Lower leg skin (tissue), 4 donors: ENCODE measurements around the gene PDE1C. TPM values are rescaled to one million over a fixed set of nuclear protein-coding genes. Genes with fewer than 3 reads are reported as not detected.

ENCODE experiments used
- DNase-seq, 2 donors: peaks; one replicate each; pipeline ENCODE4 v3.0.0-alpha.2; 2019; ENCODE audit warnings: low spot score in 2 of 2
- H3K4me3 ChIP-seq: fragments of 200-600 bp; sonication (generic); 2 replicates; pipeline ENCODE4 v1.5.1; 2017; ENCODE audit warnings: mild to moderate bottlenecking, low read depth; ENCODE audit not compliant: poor library complexity, severe bottlenecking
- CTCF ChIP-seq, 3 donors: fragments of 450-650 bp; IDR thresholded peaks; one replicate each; pipeline ENCODE4 v1.5.1; 2016; ENCODE audit warnings: antibody characterized with exemption in 3 of 3, mild to moderate bottlenecking in 3 of 3, moderate library complexity in 2 of 3
- POLR2A ChIP-seq, 2 donors: fragments of 450-650 bp; IDR thresholded peaks; one replicate each; pipeline ENCODE4 v1.6.1; 2016 to 2017; ENCODE audit warnings: antibody characterized with exemption in 2 of 2, mild to moderate bottlenecking in 1 of 2, moderate library complexity in 1 of 2
- WGBS, 2 donors: methylation state at CpG; one replicate each; pipeline ENCODE4 v1.1.5; 2018; 5-methylcytosine and 5-hydroxymethylcytosine counted together
- intact Hi-C: fragments of 100-400 bp; cut with DNase I; formaldehyde crosslinking; loops from one replicate; pipeline ENCODE4 v1.15.0; 2023; ENCODE audit warnings: low total_unique reads
- total RNA-seq, 4 donors: library from RNA; depleted of rRNA; stranded (reverse); fragments of >200 nt; gene quantifications; one replicate each; pipeline ENCODE4 v1.1.0, GENCODE V29; 2016

Gene PDE1C
- total RNA-seq, 4 donors from 2014 or later: 0.53 to 3.5 (median 3.0) TPM

GRCh38 chr7:31917256-31917655 lies 153.0 kb downstream of the PDE1C start:
- intact Hi-C loops: no loop called here
- 53 to 76% methylated on average over 2 of the region's 2 CpGs for WGBS, 2 donors
- no peak overlapping the region for H3K4me3 ChIP-seq
- TF ChIP-seq POLR2A (IDR thresholded peaks at IDR 0.05) (no peak), CTCF (IDR thresholded peaks at IDR 0.05) (no peak)
- DNase-seq: no peak

- 56% methylated on average over 1 of the region's 1 CpG for WGBS, 2 donors
- no peak for DNase-seq
- H3K4me3 ChIP-seq: no peak overlapping the region
- intact Hi-C loops: no loop called here
- TF ChIP-seq CTCF (IDR thresholded peaks at IDR 0.05) (no peak), POLR2A (IDR thresholded peaks at IDR 0.05) (no peak)
These were observed 160.0 kb downstream of the PDE1C start for GRCh38 chr7:31910191-31910590.

GRCh38 chr7:31906479-31907171 lies 163.6 kb downstream of the PDE1C start:
- intact Hi-C loops: no loop called here
- DNase-seq: no peak
- WGBS, 2 donors: 53 to 55% methylated on average over 5 of the region's 5 CpGs
- TF ChIP-seq POLR2A (IDR thresholded peaks at IDR 0.05) (no peak), CTCF (IDR thresholded peaks at IDR 0.05) (no peak)
- H3K4me3 ChIP-seq: no peak overlapping the region

GRCh38 chr7:31903962-31904361 lies 166.2 kb downstream of the PDE1C start:
- intact Hi-C loops: no loop called here
- 78 to 81% methylated on average over 4 of the region's 4 CpGs for WGBS, 2 donors
- TF ChIP-seq CTCF (IDR thresholded peaks at IDR 0.05): no peak
- no peak for TF ChIP-seq POLR2A (IDR thresholded peaks at IDR 0.05)

GRCh38 chr7:31899356-31899927 lies 170.8 kb downstream of the PDE1C start:
- H3K4me3 ChIP-seq: no peak overlapping the region
- DNase-seq: no peak
- WGBS, 2 donors: 74 to 79% methylated on average over 14 of the region's 14 CpGs
- TF ChIP-seq POLR2A (IDR thresholded peaks at IDR 0.05) (no peak), CTCF (IDR thresholded peaks at IDR 0.05) (no peak)
- intact Hi-C loops: no loop called here

More at GRCh38 chr7:31903962-31904361, 166.2 kb downstream of the PDE1C start:
- DNase-seq: no peak
- H3K4me3 ChIP-seq: no peak overlapping the region
